ENCODE measurements around the gene DCUN1D2.

Gene DCUN1D2

DNA sequence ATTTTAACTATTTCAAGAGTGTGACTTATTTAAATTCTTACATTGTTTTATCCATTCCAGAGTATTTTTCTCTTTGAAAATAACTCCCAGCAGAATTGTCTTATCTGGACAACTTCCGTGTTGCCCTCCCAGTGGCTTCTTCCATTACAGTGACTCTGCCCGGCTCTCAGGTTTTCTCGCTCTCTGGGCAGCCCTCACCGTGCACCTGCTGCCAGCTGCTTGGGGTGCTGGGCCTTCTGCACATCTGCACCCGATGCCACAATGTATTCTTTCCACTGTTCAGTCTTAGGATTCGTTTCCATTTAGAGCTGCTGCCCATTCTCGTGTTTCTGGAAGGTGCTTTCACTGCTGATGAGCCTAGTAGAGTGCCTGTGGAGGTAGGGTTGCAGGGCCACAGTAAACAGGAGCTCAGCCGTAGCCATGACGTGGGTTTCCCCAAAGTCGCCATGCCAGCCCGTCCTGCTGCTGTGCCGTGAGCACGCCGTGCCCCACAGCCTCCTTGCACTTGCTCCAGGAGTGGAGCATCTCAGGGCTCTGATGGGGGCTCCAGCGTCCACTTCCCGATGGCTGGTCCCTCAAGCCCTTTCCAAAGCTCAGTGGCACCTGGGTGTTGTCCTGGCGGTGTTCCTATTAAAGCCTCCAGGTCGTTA, 46.1 kb upstream of the DCUN1D2 start:
- H3K4me1 ChIP-seq (ENCODE audit: control insufficient read depth, low read length): no peaks in the 10 kb centered on the region
- no peaks in the 10 kb centered on the region for H3K9me3 ChIP-seq (ENCODE audit: control insufficient read depth, insufficient read depth, low read length)
- H3K4me3 ChIP-seq (ENCODE audit: low read length): no peak overlapping the region
- no peaks in the 10 kb centered on the region for H3K9me2 ChIP-seq (replicated peaks; ENCODE audit: control insufficient read depth, low read length)
- H3K27ac ChIP-seq (ENCODE audit: low read depth, low read length): no peak overlapping the region
- no peaks in the 10 kb centered on the region for H3K79me2 ChIP-seq (ENCODE audit: control insufficient read depth, low read length)
- H3K4me2 ChIP-seq (ENCODE audit: low read length): no peak overlapping the region
- H4K20me1 ChIP-seq (ENCODE audit: control insufficient read depth, insufficient read depth, low read depth, low read length): no peaks in the 10 kb centered on the region
- TF ChIP-seq, protein P1, sequence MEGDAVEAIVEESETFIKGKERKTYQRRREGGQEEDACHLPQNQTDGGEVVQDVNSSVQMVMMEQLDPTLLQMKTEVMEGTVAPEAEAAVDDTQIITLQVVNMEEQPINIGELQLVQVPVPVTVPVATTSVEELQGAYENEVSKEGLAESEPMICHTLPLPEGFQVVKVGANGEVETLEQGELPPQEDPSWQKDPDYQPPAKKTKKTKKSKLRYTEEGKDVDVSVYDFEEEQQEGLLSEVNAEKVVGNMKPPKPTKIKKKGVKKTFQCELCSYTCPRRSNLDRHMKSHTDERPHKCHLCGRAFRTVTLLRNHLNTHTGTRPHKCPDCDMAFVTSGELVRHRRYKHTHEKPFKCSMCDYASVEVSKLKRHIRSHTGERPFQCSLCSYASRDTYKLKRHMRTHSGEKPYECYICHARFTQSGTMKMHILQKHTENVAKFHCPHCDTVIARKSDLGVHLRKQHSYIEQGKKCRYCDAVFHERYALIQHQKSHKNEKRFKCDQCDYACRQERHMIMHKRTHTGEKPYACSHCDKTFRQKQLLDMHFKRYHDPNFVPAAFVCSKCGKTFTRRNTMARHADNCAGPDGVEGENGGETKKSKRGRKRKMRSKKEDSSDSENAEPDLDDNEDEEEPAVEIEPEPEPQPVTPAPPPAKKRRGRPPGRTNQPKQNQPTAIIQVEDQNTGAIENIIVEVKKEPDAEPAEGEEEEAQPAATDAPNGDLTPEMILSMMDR (IDR thresholded peaks at IDR 0.05; ENCODE audit: low read depth, low read length, poor library complexity, severe bottlenecking): no peak
- H3K36me3 ChIP-seq (ENCODE audit: control insufficient read depth, low read length): no peaks in the 10 kb centered on the region
- no peaks in the 10 kb centered on the region for H3K27me3 ChIP-seq (ENCODE audit: control insufficient read depth, low read length)
- no peaks in the 10 kb centered on the region for H3F3A ChIP-seq (ENCODE audit: control insufficient read depth, insufficient read depth)

DNA sequence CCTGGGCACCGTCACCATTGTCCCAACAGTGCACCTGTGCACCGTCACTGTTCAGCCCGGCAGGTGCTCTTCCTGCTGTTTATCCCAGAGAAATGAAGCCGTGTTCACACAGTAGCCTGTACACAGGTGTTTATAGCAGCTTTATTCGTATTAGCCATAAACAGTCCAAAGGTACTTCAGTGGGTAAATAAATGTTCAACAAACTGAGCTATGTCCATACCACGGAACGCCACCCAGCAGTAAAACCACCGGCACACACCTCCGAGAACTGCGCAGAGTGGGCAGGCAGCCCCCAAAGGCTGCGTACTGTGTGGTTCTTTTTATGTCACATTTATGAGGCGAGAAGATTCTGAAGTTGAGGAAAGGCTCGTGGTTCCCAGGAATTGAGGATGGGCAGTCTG, 44.9 kb upstream of the DCUN1D2 start:
- Histone ChIP-seq H3K9me2 (replicated peaks; ENCODE audit: control insufficient read depth, low read length) (no peaks in the 10 kb centered on the region), H3K79me2 (ENCODE audit: control insufficient read depth, low read length) (no peaks in the 10 kb centered on the region), H3K4me1 (ENCODE audit: control insufficient read depth, low read length) (no peaks in the 10 kb centered on the region), H3K27ac (ENCODE audit: low read depth, low read length) (no peak overlapping the region), H3K27me3 (ENCODE audit: control insufficient read depth, low read length) (no peaks in the 10 kb centered on the region), H3K9me3 (ENCODE audit: control insufficient read depth, insufficient read depth, low read length) (no peaks in the 10 kb centered on the region), H3F3A (ENCODE audit: control insufficient read depth, insufficient read depth) (no peaks in the 10 kb centered on the region), H3K36me3 (ENCODE audit: control insufficient read depth, low read length) (no peaks in the 10 kb centered on the region), H3K4me3 (ENCODE audit: low read length) (no peak overlapping the region), H4K20me1 (ENCODE audit: control insufficient read depth, insufficient read depth, low read depth, low read length) (no peaks in the 10 kb centered on the region), H3K4me2 (ENCODE audit: low read length) (no peak overlapping the region)
- TF ChIP-seq, protein P1 (IDR thresholded peaks at IDR 0.05; ENCODE audit: low read depth, low read length, poor library complexity, severe bottlenecking): no peak
- TF ChIP-seq EZH2phosphoT487 (IDR thresholded peaks at IDR 0.05; ENCODE audit: borderline replicate concordance, low read length): no peak

DNA sequence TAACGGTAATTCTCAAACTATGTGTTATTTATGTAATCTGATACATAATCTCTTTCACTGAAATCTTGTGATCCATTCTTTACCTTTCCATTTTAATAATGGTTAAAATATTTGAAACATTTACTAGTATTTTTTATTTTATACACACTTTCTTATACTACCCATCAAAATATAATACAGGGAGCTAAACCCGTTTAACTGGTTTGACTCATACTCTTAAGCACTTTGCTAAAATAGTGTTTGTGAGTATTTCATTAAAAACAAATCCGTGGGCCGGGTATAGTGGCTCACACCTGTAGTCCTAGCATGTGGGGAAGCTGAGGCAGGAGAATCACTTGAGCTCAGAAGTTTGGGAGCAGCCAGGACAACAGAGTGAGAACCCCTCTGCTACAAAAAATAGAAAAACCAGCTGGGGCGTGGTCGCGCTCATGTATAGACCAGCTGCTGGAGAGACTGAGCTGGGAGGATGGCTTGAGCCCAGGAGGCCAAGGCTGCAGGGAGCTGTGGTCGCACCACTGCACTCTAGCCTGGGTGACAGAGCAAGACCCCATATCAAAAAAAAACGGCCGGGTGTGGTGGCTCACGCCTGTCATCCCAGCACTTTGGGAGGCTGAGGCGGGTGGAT, 43.8 kb upstream of the DCUN1D2 start:
- Histone ChIP-seq H3K4me2 (ENCODE audit: low read length) (no peak overlapping the region), H3K36me3 (ENCODE audit: control insufficient read depth, low read length) (no peaks in the 10 kb centered on the region), H3K9me3 (ENCODE audit: control insufficient read depth, insufficient read depth, low read length) (no peaks in the 10 kb centered on the region), H3K4me3 (ENCODE audit: low read length) (no peak overlapping the region), H3K27me3 (ENCODE audit: control insufficient read depth, low read length) (no peaks in the 10 kb centered on the region), H4K20me1 (ENCODE audit: control insufficient read depth, insufficient read depth, low read depth, low read length) (no peaks in the 10 kb centered on the region), H3K4me1 (ENCODE audit: control insufficient read depth, low read length) (no peaks in the 10 kb centered on the region), H3F3A (ENCODE audit: control insufficient read depth, insufficient read depth) (no peaks in the 10 kb centered on the region), H3K9me2 (replicated peaks; ENCODE audit: control insufficient read depth, low read length) (no peaks in the 10 kb centered on the region), H3K79me2 (ENCODE audit: control insufficient read depth, low read length) (no peaks in the 10 kb centered on the region), H3K27ac (ENCODE audit: low read depth, low read length) (no peak overlapping the region)
- TF ChIP-seq, protein P1 (IDR thresholded peaks at IDR 0.05; ENCODE audit: low read depth, low read length, poor library complexity, severe bottlenecking): no peak
- TF ChIP-seq EZH2phosphoT487 (IDR thresholded peaks at IDR 0.05; ENCODE audit: borderline replicate concordance, low read length): no peak
